K562 (cell line): ENCODE measurements around the gene WDR64. TPM values are rescaled to one million over a fixed set of nuclear protein-coding genes. Genes with fewer than 3 reads are reported as not detected.
A peak's percentile ranks its signal among the peaks of the same experiment; 100 is the strongest.

Experiments used
- CHAMP1 ChIP-seq: fragments of 450-650 bp; IDR thresholded peaks from 2 replicates; pipeline ENCODE4 v1.6.1; 2016; ENCODE audit warnings: mild to moderate bottlenecking
- CTBP1 ChIP-seq: fragments of 450-650 bp; IDR thresholded peaks from 2 replicates; pipeline ENCODE4 v1.6.1; 2016; ENCODE audit warnings: borderline replicate concordance
- FIP1L1 ChIP-seq: fragments of 200-400 bp; formaldehyde crosslinking; IDR thresholded peaks from 2 replicates; pipeline ENCODE4 v1.6.1; 2018; ENCODE audit warnings: mild to moderate bottlenecking, low read depth, low read length; ENCODE audit not compliant: poor library complexity, severe bottlenecking
- GATAD2A ChIP-seq: fragments of 450-650 bp; IDR thresholded peaks from 2 replicates; pipeline ENCODE4 v1.6.1; 2017
- HDAC2 ChIP-seq: fragments of 450-650 bp; IDR thresholded peaks from 2 replicates; pipeline ENCODE4 v1.6.1; 2016; ENCODE audit warnings: mild to moderate bottlenecking
- HDGF ChIP-seq: fragments of 450-650 bp; IDR thresholded peaks from 2 replicates; pipeline ENCODE4 v1.6.1; 2016
- HMGN3 ChIP-seq: IDR thresholded peaks from 2 replicates; pipeline ENCODE4 v1.6.1; 2011; ENCODE audit warnings: borderline replicate concordance, low read depth, mild to moderate bottlenecking, mixed read lengths, low read length; ENCODE audit not compliant: insufficient read length; ENCODE audit errors: extremely low read depth
- JUND ChIP-seq, 2 experiments: IDR thresholded peaks; 2 replicates in 1 of 2; 3 replicates in 1 of 2; pipeline ENCODE4 v1.6.1; 2011; ENCODE audit warnings: borderline replicate concordance in 2 of 2, low read depth in 2 of 2, low read length in 2 of 2, improper control_type of control experiment in 1 of 2, missing biosample characterization in 1 of 2, missing genetic modification characterization in 1 of 2, missing genetic modification reagents in 1 of 2
- KLF16 ChIP-seq: IDR thresholded peaks from 2 replicates; pipeline ENCODE4 v1.6.1; 2016; ENCODE audit warnings: antibody characterized with exemption
- MAFF ChIP-seq: IDR thresholded peaks from 2 replicates; pipeline ENCODE4 v1.6.1; 2012; ENCODE audit warnings: low read length, improper control_type of control experiment
- NCOA2 ChIP-seq, 2 experiments: fragments of 450-650 bp; IDR thresholded peaks; 2 replicates each; pipeline ENCODE4 v1.6.1; 2018; ENCODE audit warnings: mild to moderate bottlenecking in 2 of 2, moderate library complexity in 1 of 2; ENCODE audit not compliant: partially characterized antibody in 2 of 2
- NCOR1 ChIP-seq: fragments of 450-650 bp; IDR thresholded peaks from 2 replicates; pipeline ENCODE4 v1.6.1; 2016; ENCODE audit warnings: mild to moderate bottlenecking, moderate library complexity
- NFATC3 ChIP-seq: fragments of 450-650 bp; IDR thresholded peaks from 2 replicates; pipeline ENCODE4 v1.6.1; 2017; ENCODE audit warnings: mild to moderate bottlenecking
- RCOR1 ChIP-seq, 2 experiments: IDR thresholded peaks; 2 replicates each; pipeline ENCODE4 v1.6.1; 2012; ENCODE audit warnings: low read depth in 2 of 2, low read length in 2 of 2, borderline replicate concordance in 1 of 2, improper control_type of control experiment in 1 of 2
- SLC30A9 ChIP-seq: fragments of 250-450 bp; sonication (Bioruptor Pico); IDR thresholded peaks from 2 replicates; pipeline ENCODE4 v1.8.0; 2022; ENCODE audit warnings: mild to moderate bottlenecking, moderate library complexity
- SOX6 ChIP-seq: fragments of 450-650 bp; IDR thresholded peaks from 2 replicates; pipeline ENCODE4 v1.6.1; 2014; ENCODE audit warnings: mild to moderate bottlenecking
- ZNF3 ChIP-seq: fragments of 250-450 bp; sonication (Bioruptor Pico); IDR thresholded peaks from 2 replicates; pipeline ENCODE4 v1.5.0; 2021; ENCODE audit warnings: mild to moderate bottlenecking, moderate library complexity
- ZNF76 ChIP-seq: fragments of 250-450 bp; sonication (Bioruptor Pico); IDR thresholded peaks from 2 replicates; pipeline ENCODE4 v1.4.0; 2020; ENCODE audit warnings: mild to moderate bottlenecking, moderate library complexity, borderline replicate concordance
- ZNF766 ChIP-seq: fragments of 200-800 bp; sonication (Bioruptor generic); conservative IDR thresholded peaks from 2 replicates; pipeline ENCODE4 v1.6.1; 2016; ENCODE audit warnings: missing genetic modification characterization, missing compliant biosample characterization
- polyA plus RNA-seq, 8 experiments: library from polyadenylated mRNA; depleted of rRNA in 4 of 8; stranded (reverse) in 5 of 8; unstranded in 3 of 8; fragments of >200 nt; fragmentation: Nextera tagmentation in 2 of 8; fragmentation: Illumina TruSeq in 1 of 8; extraction: Ambion mirVana in 2 of 8; extraction: Trizol in 1 of 8; gene quantifications; 2 replicates each; pipeline versions ENCODE4 v1.2.1 to v1.2.3, GENCODE V29; 2011 to 2014; ENCODE audit warnings: inconsistent platforms in 1 of 8, missing spikeins in 1 of 8
- total RNA-seq, 7 experiments: library from RNA; depleted of rRNA in 6 of 7; stranded (reverse); fragments of >200 nt in 6 of 7; fragmentation: Illumina TruSeq in 2 of 7; extraction: Trizol in 2 of 7; gene quantifications; 2 replicates each; pipeline versions ENCODE4 v1.2.1 to v1.2.3, GENCODE V29; 2011 to 2021; ENCODE audit warnings: low replicate concordance in 1 of 7

Gene WDR64
- total and polyA plus RNA-seq, 9 of the 15 experiments (the other 6 are each of a cell fraction or from before 2014, with no cell fraction given) = 0.06 to 0.29 (median 0.19) TPM; not detected in 5

DNA sequence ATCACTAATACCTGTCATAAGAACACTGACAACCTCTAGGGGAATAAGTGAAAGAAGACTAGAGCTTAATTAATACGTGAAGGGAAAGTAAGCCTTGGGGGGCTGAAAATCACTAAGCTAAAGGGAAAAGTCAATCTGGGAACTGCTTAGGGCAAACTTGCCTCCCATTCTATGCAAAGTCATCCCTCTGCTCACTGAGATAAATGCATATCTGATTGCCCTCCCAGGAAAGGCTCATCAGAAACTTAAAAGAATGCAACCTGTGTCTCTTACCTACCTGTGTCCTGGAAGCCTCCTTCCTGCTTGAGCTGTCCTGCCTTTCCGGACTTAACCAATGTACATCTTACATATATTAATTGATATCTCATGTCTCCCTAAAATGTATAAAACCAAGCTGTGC is 81.8 kb downstream of the WDR64 start (continued):
- TF ChIP-seq NCOA2 (IDR thresholded peaks at IDR 0.05; ENCODE audit: partially characterized antibody in 2 of 2) (no peak), CTBP1 (peak; percentile 93), CHAMP1 (0 out of 2 replicates have a peak, but pooled peaks have one; percentile 50), ZNF76 (no peak), MAFF (peak; percentile 70; the same call in 1 of the 2 replicates), SOX6 (peak; percentile 75), NCOR1 (peak; percentile 50), ZNF766 (CRISPR knock-in tag) (no peak), NFATC3 (no peak), KLF16 (0 out of 2 replicates have a peak, but pooled peaks have one; percentile 4), ZNF3 (0 out of 2 replicates have a peak, but pooled peaks have one; percentile 25), FIP1L1 (no peak), HDGF (no peak), JUND (IDR thresholded peaks at IDR 0.05; ENCODE audit: borderline replicate concordance, low read depth, low read length) (no peak; the same call in 1 of the 2 replicates), JUND (tag; IDR thresholded peaks at IDR 0.05; ENCODE audit: borderline replicate concordance, low read depth, low read length) (peak; percentile 41; the same call in 1 of the 3 replicates), HDAC2 (peak; percentile 92), SLC30A9 (CRISPR knock-in tag) (no peak), GATAD2A (peak; percentile 84), HMGN3 (no peak), RCOR1 (IDR thresholded peaks at IDR 0.05; ENCODE audit: borderline replicate concordance in 1 of 2, low read depth in 2 of 2, low read length in 2 of 2) (peak in 1 of 2 experiments; percentile 96; a peak in 2 of 4 replicates)
